ENCODE results near the gene GYPE.
"Not testable (repeated sequence)": the region's sequence is repeated elsewhere in the genome, so short reads cannot be mapped to it uniquely, and the experiment has no call there.

- TF ChIP-seq EZH2 (IDR thresholded peaks at IDR 0.05; ENCODE audit: low read depth); CTCF (conservative IDR thresholded peaks at IDR 0.05): not testable (repeated sequence)
Measured at GRCh38 chr4:143947493-143947892, 42.1 kb upstream of the GYPE start.
